Kasumi-1 (cell line): Measurements from ENCODE around the gene IBSP.

ENCODE experiments used
- DNase-seq, 2 experiments: peaks; one replicate each; lab custom pipeline; 2025; lab: John Stamatoyannopoulos, UW

Gene IBSP

GRCh38 chr4:87799301-87800113, at the start of gene IBSP:
Gene IBSP (plus strand): TSS chr4:87799554. CDS start chr4:87802362, 2,808 bp downstream.
- DNase-seq, result no peak

- no peak for DNase-seq
These were observed 49.5 kb upstream of the IBSP start for GRCh38 chr4:87749883-87750282.

GRCh38 chr4:87758270-87758669, 41.1 kb upstream of the IBSP start:
- no peak for DNase-seq

- DNase-seq, result no peak
These were observed 37.0 kb upstream of the IBSP start for GRCh38 chr4:87762311-87762710.

GRCh38 chr4:87781569-87781968, 17.8 kb upstream of the IBSP start:
- DNase-seq, result no peak

- DNase-seq, result no peak
These were observed 15.6 kb upstream of the IBSP start for GRCh38 chr4:87783781-87784180.

GRCh38 chr4:87785731-87786509, 13.4 kb upstream of the IBSP start:
- no peak for DNase-seq

- no peak for DNase-seq
These were observed 3.5 kb downstream of the IBSP start for GRCh38 chr4:87802858-87803257.

GRCh38 chr4:87803421-87803820, 4.1 kb downstream of the IBSP start:
- DNase-seq, result no peak

- DNase-seq, result no peak
These were observed 5.5 kb downstream of the IBSP start for GRCh38 chr4:87804871-87805270.

- DNase-seq, result no peak
These were observed 6.6 kb downstream of the IBSP start for GRCh38 chr4:87805971-87806370.

- DNase-seq, result no peak
These were observed 7.2 kb downstream of the IBSP start for GRCh38 chr4:87806520-87806919.

- no peak for DNase-seq
These were observed 8.0 kb downstream of the IBSP start for GRCh38 chr4:87807402-87807801.

- no peak for DNase-seq
These were observed 12.6 kb downstream of the IBSP start for GRCh38 chr4:87811977-87812376.

- DNase-seq, result no peak
These were observed 20.0 kb downstream of the IBSP start for GRCh38 chr4:87819281-87819919.

- no peak for DNase-seq
These were observed 23.8 kb downstream of the IBSP start for GRCh38 chr4:87823200-87823599.

- no peak for DNase-seq
These were observed 24.4 kb downstream of the IBSP start for GRCh38 chr4:87823724-87824123.

GRCh38 chr4:87824352-87824751, 25.0 kb downstream of the IBSP start:
- DNase-seq, result no peak

- DNase-seq, result no peak
These were observed 33.3 kb downstream of the IBSP start, which contains the start of gene MEPE for GRCh38 chr4:87832669-87833068. Gene MEPE (plus strand): TSS chr4:87832969. CDS start chr4:87834715, 1,746 bp downstream.

- DNase-seq, result no peak
These were observed 35.0 kb downstream of the IBSP start for GRCh38 chr4:87834401-87834800.

- DNase-seq, result no peak
These were observed 35.8 kb downstream of the IBSP start for GRCh38 chr4:87835197-87835596.

GRCh38 chr4:87835743-87836142, 36.4 kb downstream of the IBSP start:
- DNase-seq, result no peak

GRCh38 chr4:87838205-87838604, 38.9 kb downstream of the IBSP start:
- peak; percentile 49 to 62 for DNase-seq
